ENCODE data around the gene TSEN34. TPM values are rescaled to one million over a fixed set of nuclear protein-coding genes. Genes with fewer than 3 reads are reported as not detected.
"Not testable (repeated sequence)": the region's sequence is repeated elsewhere in the genome, so short reads cannot be mapped to it uniquely, and the experiment has no call there.

The TSEN34 gene
- polyA plus RNA-seq, 4 donors = 32.7 to 57.8 (median 44.8) TPM

DNA sequence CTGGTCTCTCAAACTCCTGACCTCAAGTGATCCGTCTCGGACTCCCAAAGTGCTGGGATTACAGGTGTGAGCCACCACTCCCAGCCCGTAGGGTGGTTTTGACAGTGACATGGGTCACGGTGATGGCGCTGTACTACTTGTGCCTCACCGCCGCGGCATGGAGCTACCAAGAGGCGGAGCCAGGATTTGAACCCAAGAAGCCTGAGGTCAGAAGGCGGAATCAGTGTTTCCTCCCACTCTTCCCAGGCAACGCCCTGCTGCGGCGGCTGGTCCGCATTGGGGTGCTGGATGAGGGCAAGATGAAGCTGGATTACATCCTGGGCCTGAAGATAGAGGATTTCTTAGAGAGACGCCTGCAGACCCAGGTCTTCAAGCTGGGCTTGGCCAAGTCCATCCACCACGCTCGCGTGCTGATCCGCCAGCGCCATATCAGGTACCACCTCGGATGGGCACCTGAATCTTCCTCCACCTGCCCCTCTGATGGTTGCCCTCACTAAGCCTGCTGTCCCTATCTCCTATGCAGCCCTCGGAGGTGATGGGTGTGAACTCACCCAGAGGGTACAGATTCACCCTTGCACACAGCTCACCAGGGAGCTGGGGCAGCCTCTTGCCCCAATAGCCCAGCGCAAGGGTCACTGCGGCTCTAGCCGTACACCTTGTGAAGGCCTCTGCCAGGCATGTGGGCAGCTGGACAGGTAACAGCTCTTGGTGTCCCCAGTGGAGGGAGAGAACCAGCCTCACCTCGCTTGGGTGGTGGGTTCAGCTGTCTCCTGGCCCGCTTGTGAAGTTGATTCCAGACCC, 15.1 kb downstream of the TSEN34 start:
- Histone ChIP-seq H3K4me1 (ENCODE audit: control insufficient read depth in 3 of 3, insufficient read depth in 2 of 3, low read depth in 1 of 3, low read length in 2 of 3) (peaks cover 10 to 72% (median 20%) of the 10 kb centered on the region in 3 donors), H3K27ac (ENCODE audit: low read depth in 1 of 3, low read length in 2 of 3) (peak overlapping the region in 1 of 3 donors; percentile 75), H3K9me3 (ENCODE audit: control insufficient read depth in 2 of 2, insufficient read depth in 1 of 2, low read depth in 1 of 2, low read length in 1 of 2) (no peaks in the 10 kb centered on the region), H3K27me3 (ENCODE audit: control insufficient read depth in 3 of 3, insufficient read depth in 3 of 3, low read length in 3 of 3) (no peaks in the 10 kb centered on the region), H3K4me3 (ENCODE audit: low read depth in 1 of 3, low read length in 3 of 3) (no peak overlapping the region), H3K36me3 (ENCODE audit: control insufficient read depth in 3 of 3, insufficient read depth in 2 of 3, low read depth in 1 of 3, low read length in 3 of 3) (peaks cover 16 to 73% (median 25%) of the 10 kb centered on the region in 3 donors)
- FAIRE-seq (no peak), DNase-seq (no peak)
- 85 to 89% (median 87%) methylated on average over 27 of the region's 27 CpGs for WGBS, 3 donors

DNA sequence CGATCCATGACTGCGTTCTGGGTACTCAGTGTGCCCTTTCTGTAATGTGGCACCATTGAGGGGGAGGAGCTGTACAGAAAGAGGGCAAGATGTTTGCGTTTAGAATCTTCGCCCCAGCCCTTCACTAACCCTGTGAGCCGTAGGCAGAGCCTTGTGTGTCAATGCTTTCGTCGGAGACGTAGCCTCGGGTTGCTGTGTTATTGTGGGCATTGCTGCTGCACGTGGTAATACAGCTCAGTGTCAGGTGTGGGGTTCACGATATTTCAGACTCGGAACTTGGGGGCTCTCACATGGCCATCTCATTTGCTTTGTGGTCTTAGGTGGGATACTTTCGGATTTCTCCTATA, 15.7 kb downstream of the TSEN34 start:
- Histone ChIP-seq H3K36me3 (ENCODE audit: control insufficient read depth in 3 of 3, insufficient read depth in 2 of 3, low read depth in 1 of 3, low read length in 3 of 3) (peaks cover 16 to 67% (median 22%) of the 10 kb centered on the region in 3 donors), H3K27ac (ENCODE audit: low read depth in 1 of 3, low read length in 2 of 3) (peak overlapping the region in 2 of 3 donors; percentile 31 to 75), H3K9me3 (ENCODE audit: control insufficient read depth in 2 of 2, insufficient read depth in 1 of 2, low read depth in 1 of 2, low read length in 1 of 2) (no peaks in the 10 kb centered on the region), H3K27me3 (ENCODE audit: control insufficient read depth in 3 of 3, insufficient read depth in 3 of 3, low read length in 3 of 3) (no peaks in the 10 kb centered on the region), H3K4me3 (ENCODE audit: low read depth in 1 of 3, low read length in 3 of 3) (no peak overlapping the region), H3K4me1 (ENCODE audit: control insufficient read depth in 3 of 3, insufficient read depth in 2 of 3, low read depth in 1 of 3, low read length in 2 of 3) (peaks cover 13 to 72% (median 21%) of the 10 kb centered on the region in 3 donors)
- WGBS, 3 donors = 75 to 78% (median 77%) methylated on average over 13 of the region's 13 CpGs
- DNase-seq = no peak
- FAIRE-seq = no peak

DNA sequence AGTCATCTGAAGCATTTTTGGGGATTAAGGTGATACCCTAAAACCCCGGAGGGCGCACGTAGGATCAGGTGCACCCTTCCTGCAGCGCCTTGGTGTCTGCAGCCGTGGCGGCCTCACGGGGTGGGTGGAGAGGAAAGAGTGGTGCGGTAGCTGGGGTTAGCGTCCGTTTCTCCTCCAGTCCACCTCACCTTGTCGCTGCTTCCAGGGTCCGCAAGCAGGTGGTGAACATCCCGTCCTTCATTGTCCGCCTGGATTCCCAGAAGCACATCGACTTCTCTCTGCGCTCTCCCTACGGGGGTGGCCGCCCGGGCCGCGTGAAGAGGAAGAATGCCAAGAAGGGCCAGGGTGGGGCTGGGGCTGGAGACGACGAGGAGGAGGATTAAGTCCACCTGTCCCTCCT, 16.1 kb downstream of the TSEN34 start:
- WGBS, 3 donors = 70 to 73% (median 70%) methylated on average over 22 to 23 of the region's 23 CpGs
- H3K9me3 ChIP-seq (ENCODE audit: control insufficient read depth in 2 of 2, insufficient read depth in 1 of 2, low read depth in 1 of 2, low read length in 1 of 2); FAIRE-seq; H3K4me3 ChIP-seq (ENCODE audit: low read depth in 1 of 3, low read length in 3 of 3); DNase-seq; H3K27me3 ChIP-seq (ENCODE audit: control insufficient read depth in 3 of 3, insufficient read depth in 3 of 3, low read length in 3 of 3): not testable (repeated sequence)
- peaks cover 16 to 63% (median 19%) of the 10 kb centered on the region in 3 donors for H3K36me3 ChIP-seq (ENCODE audit: control insufficient read depth in 3 of 3, insufficient read depth in 2 of 3, low read depth in 1 of 3, low read length in 3 of 3)
- peaks cover 11 to 68% (median 17%) of the 10 kb centered on the region in 3 donors for H3K4me1 ChIP-seq (ENCODE audit: control insufficient read depth in 3 of 3, insufficient read depth in 2 of 3, low read depth in 1 of 3, low read length in 2 of 3)
- peak overlapping the region; percentile 42 to 75 (median 52) for H3K27ac ChIP-seq (ENCODE audit: low read depth in 1 of 3, low read length in 2 of 3)

GRCh38 chr19:54207676-54207982, 16.5 kb downstream of the TSEN34 start:
- Histone ChIP-seq H3K4me1 (ENCODE audit: control insufficient read depth in 3 of 3, insufficient read depth in 2 of 3, low read depth in 1 of 3, low read length in 2 of 3) (peaks cover 10 to 64% (median 17%) of the 10 kb centered on the region in 3 donors), H3K27me3 (ENCODE audit: control insufficient read depth in 3 of 3, insufficient read depth in 3 of 3, low read length in 3 of 3) (no peaks in the 10 kb centered on the region), H3K36me3 (ENCODE audit: control insufficient read depth in 3 of 3, insufficient read depth in 2 of 3, low read depth in 1 of 3, low read length in 3 of 3) (peaks cover 16 to 62% (median 17%) of the 10 kb centered on the region in 3 donors), H3K9me3 (ENCODE audit: control insufficient read depth in 2 of 2, insufficient read depth in 1 of 2, low read depth in 1 of 2, low read length in 1 of 2) (no peaks in the 10 kb centered on the region), H3K27ac (ENCODE audit: low read depth in 1 of 3, low read length in 2 of 3) (peak overlapping the region; percentile 42 to 75 (median 52)), H3K4me3 (ENCODE audit: low read depth in 1 of 3, low read length in 3 of 3) (no peak overlapping the region)
- FAIRE-seq (no peak), DNase-seq (no peak)
- WGBS, 3 donors = 61 to 88% (median 62%) methylated on average over 5 of the region's 5 CpGs

DNA sequence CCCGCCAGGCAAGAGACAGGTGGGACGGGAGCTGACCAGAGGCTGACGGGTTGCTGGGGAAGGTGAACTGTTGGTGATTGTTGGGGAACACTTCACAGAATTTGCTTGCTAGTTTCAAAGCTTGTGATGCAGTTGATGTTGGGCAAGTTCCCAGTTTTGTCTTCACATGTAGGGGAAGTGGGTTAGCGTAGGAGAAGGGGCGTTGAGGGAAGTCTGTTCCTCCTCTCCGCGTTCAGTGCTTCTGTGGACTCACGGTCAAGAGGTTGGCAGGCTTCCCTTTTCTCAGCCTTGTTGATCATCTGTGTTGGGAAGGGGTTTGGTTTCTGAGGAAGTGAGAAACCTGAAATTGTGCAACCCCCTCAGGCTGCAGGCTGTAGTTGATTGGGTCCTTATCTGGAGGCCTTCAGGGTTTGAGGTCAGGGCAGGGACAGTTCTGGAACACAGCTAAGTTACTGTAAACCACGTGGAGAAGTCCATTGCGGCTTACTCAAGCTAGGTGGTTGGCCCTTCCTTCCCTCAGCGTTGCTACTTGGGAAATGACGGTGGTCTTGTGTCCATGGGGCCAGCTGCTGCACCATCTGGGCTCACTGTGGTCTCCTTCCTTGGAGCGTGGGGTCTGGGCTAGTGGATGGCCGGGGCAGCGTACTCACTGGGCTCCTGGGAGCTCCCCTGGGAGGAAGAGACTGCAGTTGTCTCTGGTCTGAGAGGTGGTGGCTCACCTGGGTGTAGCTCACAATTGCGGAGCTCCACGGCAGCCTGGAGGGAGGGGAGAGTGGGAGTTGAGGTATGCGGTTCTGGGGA, 17.1 kb downstream of the TSEN34 start:
- peaks cover 12 to 56% (median 12%) of the 10 kb centered on the region in 3 donors for H3K36me3 ChIP-seq (ENCODE audit: control insufficient read depth in 3 of 3, insufficient read depth in 2 of 3, low read depth in 1 of 3, low read length in 3 of 3)
- H3K9me3 ChIP-seq (ENCODE audit: control insufficient read depth in 2 of 2, insufficient read depth in 1 of 2, low read depth in 1 of 2, low read length in 1 of 2) = no peaks in the 10 kb centered on the region
- WGBS, 3 donors = 53 to 66% (median 65%) methylated on average over 18 of the region's 18 CpGs
- peaks cover 10 to 58% (median 14%) of the 10 kb centered on the region in 3 donors for H3K4me1 ChIP-seq (ENCODE audit: control insufficient read depth in 3 of 3, insufficient read depth in 2 of 3, low read depth in 1 of 3, low read length in 2 of 3)
- H3K27me3 ChIP-seq (ENCODE audit: control insufficient read depth in 3 of 3, insufficient read depth in 3 of 3, low read length in 3 of 3) = no peaks in the 10 kb centered on the region
- no peak for FAIRE-seq
- H3K27ac ChIP-seq (ENCODE audit: low read depth in 1 of 3, low read length in 2 of 3) = peak overlapping the region; percentile 42 to 99 (median 92)
- DNase-seq = peak; percentile 32 to 76
- no peak overlapping the region for H3K4me3 ChIP-seq (ENCODE audit: low read depth in 1 of 3, low read length in 3 of 3)

GRCh38 chr19:54208784-54209057, 17.6 kb downstream of the TSEN34 start:
- H3K36me3 ChIP-seq (ENCODE audit: control insufficient read depth in 3 of 3, insufficient read depth in 2 of 3, low read depth in 1 of 3, low read length in 3 of 3) = peaks cover 11 to 51% (median 12%) of the 10 kb centered on the region in 3 donors
- no peak overlapping the region for H3K4me3 ChIP-seq (ENCODE audit: low read depth in 1 of 3, low read length in 3 of 3)
- peak in 1 of 2 donors; percentile 25 for DNase-seq
- peak overlapping the region; percentile 38 to 99 (median 92) for H3K27ac ChIP-seq (ENCODE audit: low read depth in 1 of 3, low read length in 2 of 3)
- 55 to 64% (median 61%) methylated on average over 8 of the region's 8 CpGs for WGBS, 3 donors
- no peaks in the 10 kb centered on the region for H3K9me3 ChIP-seq (ENCODE audit: control insufficient read depth in 2 of 2, insufficient read depth in 1 of 2, low read depth in 1 of 2, low read length in 1 of 2)
- peaks cover 10 to 54% (median 14%) of the 10 kb centered on the region in 3 donors for H3K4me1 ChIP-seq (ENCODE audit: control insufficient read depth in 3 of 3, insufficient read depth in 2 of 3, low read depth in 1 of 3, low read length in 2 of 3)
- no peaks in the 10 kb centered on the region for H3K27me3 ChIP-seq (ENCODE audit: control insufficient read depth in 3 of 3, insufficient read depth in 3 of 3, low read length in 3 of 3)
- FAIRE-seq = no peak

DNA sequence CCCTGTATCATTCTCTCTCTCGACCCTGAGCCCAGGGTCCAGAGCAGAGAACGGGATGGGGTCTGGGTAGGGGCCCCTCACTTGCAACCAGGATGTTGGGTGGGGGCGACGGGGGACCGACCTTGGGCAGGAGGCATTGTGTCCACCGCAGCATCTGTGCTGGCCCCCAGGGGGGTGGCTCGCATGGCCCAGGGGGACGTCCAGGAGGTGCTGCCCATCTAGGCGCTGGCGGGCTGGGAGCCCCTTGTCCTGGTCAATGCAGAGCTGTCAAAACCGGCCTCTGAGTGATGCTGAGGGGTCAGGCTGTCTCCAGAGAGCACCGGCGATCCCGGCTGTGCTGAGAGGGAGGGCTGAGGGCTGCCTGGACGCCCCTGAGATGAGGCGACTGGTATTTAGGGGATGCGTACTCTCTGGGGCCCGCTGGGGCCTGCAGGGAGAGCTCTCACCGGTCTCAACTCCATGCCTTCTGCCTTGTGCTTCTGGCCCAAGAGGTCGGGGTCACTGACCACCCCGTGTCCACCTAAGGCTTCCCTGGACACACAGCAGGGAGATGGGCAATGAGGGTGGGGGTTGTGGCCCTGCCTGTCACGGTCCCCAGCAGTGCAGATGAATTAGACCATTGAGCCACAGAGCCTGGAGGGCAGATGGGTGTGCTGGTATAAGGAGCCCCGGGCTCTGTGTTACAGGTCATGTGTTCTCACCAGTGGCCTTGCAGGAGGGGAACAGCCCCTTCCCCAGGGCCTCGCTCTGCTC, 18.1 kb downstream of the TSEN34 start:
- Histone ChIP-seq H3K4me3 (ENCODE audit: low read depth in 1 of 3, low read length in 3 of 3) (no peak overlapping the region), H3K27me3 (ENCODE audit: control insufficient read depth in 3 of 3, insufficient read depth in 3 of 3, low read length in 3 of 3) (no peaks in the 10 kb centered on the region), H3K27ac (ENCODE audit: low read depth in 1 of 3, low read length in 2 of 3) (peak overlapping the region; percentile 38 to 99 (median 92)), H3K4me1 (ENCODE audit: control insufficient read depth in 3 of 3, insufficient read depth in 2 of 3, low read depth in 1 of 3, low read length in 2 of 3) (peaks cover 10 to 50% (median 12%) of the 10 kb centered on the region in 3 donors), H3K36me3 (ENCODE audit: control insufficient read depth in 3 of 3, insufficient read depth in 2 of 3, low read depth in 1 of 3, low read length in 3 of 3) (peaks cover 9 to 46% (median 12%) of the 10 kb centered on the region in 3 donors), H3K9me3 (ENCODE audit: control insufficient read depth in 2 of 2, insufficient read depth in 1 of 2, low read depth in 1 of 2, low read length in 1 of 2) (no peaks in the 10 kb centered on the region)
- FAIRE-seq (no peak), DNase-seq (peak; percentile 17 to 24)
- 42 to 54% (median 48%) methylated on average over 22 to 24 of the region's 24 CpGs for WGBS, 3 donors

Data from small intestine (tissue), 7 donors.